Suppressor macrophage (primary cell): ENCODE results near the gene KRT6A.
A peak's percentile ranks its signal among the peaks of the same experiment; 100 is the strongest.
"Not testable (repeated sequence)": the region's sequence is repeated elsewhere in the genome, so short reads cannot be mapped to it uniquely, and the experiment has no call there.

Experiments used
- DNase-seq, 4 experiments: peaks; one replicate each; pipeline ENCODE4 v3.0.0-alpha.2; 2020 to 2022

The KRT6A gene

DNA sequence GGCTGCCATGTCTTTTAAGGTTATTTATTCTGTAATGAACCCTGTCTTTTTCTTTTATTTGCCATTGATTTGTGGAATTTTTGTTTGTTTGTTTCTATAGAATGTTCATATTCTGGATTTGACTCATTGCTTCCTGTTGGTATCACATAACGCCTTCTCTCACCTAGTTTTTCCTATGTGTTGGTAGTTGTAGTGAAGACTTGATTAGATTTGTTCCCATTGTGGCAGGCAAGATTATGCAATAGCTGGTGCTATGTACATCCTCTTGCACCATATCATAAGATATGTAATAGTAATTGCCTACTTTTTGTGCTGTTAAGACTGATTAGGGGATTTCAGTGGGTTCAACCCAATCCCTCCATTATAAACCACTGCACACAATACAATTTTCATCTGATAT, 37.2 kb downstream of the KRT6A start:
- peak in 3 of 4 experiments; percentile 13 to 61 (median 47) for DNase-seq

DNA sequence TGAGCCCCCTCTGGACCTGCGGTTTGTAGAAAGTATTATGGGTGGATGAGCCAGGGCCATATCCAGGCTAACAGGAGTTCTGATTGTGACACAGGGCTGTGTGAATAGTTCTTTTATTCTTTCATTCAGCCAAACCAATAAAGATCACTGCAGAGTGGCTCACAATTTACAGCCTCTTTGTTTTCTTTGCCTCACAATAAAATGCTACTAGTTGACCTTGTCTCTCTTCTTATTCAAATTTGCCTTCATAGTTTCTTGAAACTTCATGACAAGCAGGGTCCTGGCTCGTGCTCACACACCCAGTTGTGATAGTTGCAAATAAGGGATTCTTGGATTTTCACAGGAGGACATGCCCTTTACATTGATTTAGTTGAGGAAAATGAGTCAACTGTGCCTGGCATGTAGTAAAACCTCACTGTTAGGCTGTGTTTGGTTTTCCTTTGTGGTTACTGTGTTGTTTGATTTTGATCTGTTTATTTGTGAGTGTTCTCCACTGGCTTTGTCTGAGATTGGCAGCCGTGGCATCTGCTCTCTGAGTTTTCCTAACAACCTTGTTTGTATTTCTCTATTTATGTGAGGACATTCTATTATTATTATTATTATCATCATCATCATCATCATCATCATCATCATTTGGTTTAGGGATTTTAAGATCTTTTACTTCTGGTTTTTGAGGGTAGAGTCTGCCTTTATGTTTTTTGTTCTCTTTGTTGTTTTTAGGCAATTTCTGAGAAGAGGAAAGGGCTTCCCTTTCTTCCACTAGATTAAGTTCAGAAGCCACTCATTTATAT, 38.5 kb downstream of the KRT6A start:
- DNase-seq = no peak

DNA sequence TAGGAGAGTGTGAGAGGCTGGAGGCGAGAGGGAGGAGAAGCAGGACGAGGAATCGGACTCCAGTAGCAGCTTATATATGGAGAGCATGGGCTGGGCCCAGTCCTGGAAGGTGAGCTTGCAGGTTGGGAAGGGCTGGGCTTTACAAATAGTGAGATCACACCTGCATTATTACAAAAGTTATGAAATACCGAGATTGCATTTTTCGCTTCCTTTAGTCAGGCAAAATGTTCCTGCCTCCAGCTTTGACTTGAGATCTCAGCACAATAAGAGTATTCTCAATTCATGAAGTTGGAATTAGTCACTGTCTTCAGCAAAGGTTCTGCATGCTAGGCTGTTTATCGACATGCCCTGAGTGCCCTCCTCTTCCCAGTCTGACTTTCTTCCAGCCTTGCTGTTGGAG, 41.0 kb downstream of the KRT6A start, which contains the start of gene KRT6B:
Gene KRT6B, minus strand, starts transcription at position 46 of the 400 bp plus-strand sequence. CDS start 68 bp downstream, outside the sequence.
- DNase-seq = no peak

GRCh38 chr12:52448228-52448627, 44.8 kb downstream of the KRT6A start:
- peak in 2 of 4 experiments; percentile 8 to 13 for DNase-seq

GRCh38 chr12:52447196-52447595, 45.9 kb downstream of the KRT6A start:
- not testable (repeated sequence) for DNase-seq

DNA sequence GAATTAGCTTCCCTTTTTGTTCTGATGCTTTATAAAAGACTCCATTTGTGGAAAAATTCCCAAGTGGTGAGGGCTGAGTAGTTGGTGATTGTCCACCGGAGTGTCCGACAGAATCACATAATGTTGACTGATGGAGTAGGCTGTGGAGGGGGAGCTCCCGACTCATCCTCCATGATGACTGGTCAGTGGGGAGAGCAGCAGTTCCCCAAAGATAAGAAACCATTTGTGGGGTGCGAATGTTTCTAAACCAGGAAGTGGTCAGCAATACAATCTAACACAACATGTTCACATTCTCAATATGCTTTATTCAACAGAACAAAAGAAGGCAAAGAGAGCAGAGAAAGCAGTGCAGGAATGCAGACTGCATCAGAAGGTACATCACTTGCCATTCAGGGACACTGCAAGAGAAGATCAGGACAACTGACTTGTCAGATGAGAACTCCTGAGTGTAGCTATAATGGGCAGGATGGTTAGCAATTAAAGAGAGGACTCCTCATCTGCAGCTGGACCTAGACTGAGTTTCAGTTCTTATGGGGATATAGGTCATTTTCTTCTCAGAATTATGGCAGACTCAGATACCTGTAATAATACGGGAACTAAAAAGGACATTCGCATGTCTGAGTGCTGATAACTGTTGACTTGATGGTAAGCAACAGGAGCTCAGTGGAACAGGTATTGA, 46.6 kb downstream of the KRT6A start:
- DNase-seq = no peak

GRCh38 chr12:52445876-52446275, 47.2 kb downstream of the KRT6A start:
- DNase-seq = no peak

DNA sequence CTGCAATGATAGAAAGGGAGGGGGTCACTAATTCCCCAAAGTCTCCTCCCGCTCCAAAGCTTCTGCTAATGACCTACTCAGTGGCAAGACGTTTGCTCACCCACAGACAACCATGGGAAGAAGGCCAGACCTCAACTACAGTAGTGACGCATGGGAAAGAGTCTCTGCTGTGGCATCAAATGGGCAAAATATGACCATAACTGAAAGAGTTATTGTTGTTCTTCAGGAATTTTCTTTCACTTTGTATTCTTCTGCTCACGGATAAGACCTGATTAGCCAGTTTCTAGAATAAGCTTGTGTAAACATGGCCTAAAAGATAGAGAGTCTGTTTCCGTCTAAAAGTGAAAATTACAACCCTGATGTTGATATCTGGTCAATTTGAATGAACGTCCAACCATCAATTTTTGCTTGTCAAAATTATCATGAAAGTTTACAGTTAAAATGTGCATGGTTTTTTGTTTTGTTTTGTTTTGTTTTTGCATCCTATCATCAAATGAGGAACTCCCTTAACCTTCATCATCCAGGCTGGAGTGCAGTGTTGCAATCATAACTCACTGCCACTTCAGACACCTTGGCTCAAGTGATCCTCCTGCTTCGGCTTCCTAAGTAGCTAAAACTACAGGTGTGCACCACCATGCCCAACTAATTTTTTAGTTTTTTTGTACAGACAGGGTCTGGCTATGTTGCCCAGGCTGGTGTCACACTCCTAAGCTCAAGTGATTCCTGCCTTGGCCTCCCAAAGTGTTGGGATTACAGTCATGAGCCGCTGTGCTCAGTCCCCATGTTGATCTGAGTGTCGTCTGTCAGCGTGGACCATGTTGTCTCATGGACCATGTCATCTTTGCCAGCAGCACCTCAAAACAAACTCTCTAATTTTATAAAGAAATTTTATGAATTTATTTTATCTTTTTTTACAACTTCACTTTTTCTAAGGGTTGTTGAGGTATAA, 48.1 kb downstream of the KRT6A start:
- no peak for DNase-seq

GRCh38 chr12:52443966-52444365, 49.1 kb downstream of the KRT6A start:
- no peak for DNase-seq

GRCh38 chr12:52442600-52443061, 50.4 kb downstream of the KRT6A start:
- DNase-seq = no peak

DNA sequence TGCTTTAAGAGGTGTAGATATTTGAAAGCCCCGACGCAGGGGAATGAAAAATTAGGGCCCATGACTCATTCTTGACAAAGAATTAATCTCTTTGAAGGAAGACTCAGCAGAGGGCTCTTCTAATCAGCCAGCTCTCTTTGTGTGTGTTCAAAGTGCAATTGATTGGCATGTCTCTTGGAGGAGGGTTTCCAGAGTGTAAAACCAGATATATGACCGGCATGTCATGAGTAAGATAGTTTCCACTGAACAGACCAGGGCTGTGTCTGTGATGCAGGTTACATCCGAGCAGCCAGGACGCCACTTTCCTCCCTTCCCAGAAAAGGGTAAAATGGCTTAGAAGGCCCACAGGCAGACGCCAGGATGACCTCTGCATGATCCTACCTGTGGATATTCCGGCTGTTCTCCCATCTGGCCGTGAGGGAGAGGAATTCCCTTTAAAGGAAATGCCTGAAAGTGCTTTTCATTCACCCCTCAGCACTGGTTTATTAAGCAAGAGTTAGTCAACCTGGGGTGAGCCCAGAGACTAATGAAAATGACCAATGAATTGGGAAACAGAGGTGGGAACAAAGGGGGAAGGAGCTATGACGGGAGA, 51.6 kb downstream of the KRT6A start:
- DNase-seq = no peak

DNA sequence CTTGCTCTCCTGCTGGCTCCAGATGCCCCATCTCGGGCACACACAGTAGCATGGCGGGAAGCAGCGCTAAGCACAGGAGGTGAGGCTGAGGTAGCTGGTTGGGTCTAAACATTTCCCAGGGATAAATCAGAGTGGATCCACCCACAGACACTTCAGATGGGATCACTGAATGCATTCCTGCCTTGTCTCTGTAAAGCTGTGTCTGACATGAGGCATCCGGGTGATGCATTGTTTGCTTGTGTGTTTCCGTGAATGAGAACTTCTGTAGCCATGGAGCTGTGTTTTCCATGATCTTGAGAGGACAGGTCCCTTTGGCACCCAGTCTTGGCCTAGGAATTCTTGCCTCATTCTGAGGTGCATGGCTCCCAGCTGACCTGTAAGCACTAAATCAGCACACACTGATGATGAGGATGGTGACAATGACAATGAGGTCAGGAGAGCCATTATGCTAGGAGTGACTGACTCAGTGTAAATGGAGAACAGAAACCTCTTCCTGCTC, 52.2 kb downstream of the KRT6A start:
- DNase-seq = no peak

- no peak for DNase-seq
These were observed 53.2 kb downstream of the KRT6A start for GRCh38 chr12:52439845-52440244.

DNA sequence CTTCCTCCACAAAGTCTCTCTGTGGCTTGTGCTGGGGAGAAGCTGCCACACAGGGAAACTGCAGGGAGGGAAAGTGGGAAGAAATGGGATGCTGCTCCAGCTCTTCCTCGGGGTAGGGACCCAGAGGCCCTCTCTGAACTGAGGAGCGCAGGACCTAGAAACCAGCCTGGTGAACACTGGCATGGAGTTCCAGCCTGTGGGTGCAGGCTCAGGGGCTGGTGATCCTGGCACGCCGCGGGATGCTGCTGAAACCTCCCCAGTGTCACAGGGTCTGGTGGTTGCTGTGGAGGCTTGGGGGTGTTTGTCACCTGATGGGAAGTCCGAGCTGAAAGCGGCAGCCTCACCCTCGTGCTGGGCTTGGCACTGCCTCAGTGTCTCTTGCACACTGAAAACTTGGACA, 53.6 kb downstream of the KRT6A start:
- no peak for DNase-seq

GRCh38 chr12:52438305-52439301, 54.5 kb downstream of the KRT6A start:
- DNase-seq = no peak

DNA sequence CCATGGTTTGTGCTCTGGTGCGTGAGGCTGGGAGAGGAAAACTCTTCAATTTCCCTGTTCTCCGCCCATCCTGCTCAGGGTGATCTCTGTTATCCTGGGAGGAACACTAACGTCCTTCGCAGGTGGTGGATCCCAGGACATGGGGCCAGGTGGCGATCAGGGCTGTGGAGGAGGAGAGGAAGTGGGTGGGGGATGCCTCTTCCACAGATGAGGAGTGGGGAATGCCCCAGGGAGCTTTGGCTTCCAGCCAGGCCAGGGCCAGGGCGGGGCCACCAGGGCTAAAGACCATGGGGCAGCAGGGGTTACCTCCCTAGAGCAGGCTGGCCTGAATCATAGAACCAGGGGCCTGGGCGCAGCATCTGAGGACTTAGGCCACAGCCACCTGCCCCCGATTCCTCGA, 55.5 kb downstream of the KRT6A start:
- DNase-seq = no peak
